Measurements from ENCODE around the gene DMP1.

Gene DMP1

DNA sequence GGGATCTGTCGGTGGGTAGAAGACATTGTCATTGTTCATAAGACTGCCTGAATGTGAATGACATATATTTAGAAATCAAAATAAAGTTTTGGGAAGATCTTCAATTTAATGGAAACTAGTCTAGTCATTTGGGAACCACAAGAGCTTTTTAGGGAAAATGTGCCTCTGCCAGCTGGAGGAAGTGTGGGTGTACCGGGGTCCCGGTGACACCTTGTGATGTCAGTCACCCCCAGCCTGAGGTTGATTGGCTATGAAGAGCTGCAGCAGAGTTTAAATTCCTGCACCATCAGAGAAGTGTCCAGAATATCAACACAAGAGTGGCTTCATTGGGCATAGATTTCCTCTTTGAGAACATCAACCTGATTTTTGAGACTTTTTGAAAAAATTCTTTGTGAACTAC, at the start of gene DMP1:
TSS of gene DMP1 (plus strand) at position 301 of the 400 bp plus-strand sequence. CDS start 6,213 bp downstream, outside the sequence.
- no peak for DNase-seq

DNA sequence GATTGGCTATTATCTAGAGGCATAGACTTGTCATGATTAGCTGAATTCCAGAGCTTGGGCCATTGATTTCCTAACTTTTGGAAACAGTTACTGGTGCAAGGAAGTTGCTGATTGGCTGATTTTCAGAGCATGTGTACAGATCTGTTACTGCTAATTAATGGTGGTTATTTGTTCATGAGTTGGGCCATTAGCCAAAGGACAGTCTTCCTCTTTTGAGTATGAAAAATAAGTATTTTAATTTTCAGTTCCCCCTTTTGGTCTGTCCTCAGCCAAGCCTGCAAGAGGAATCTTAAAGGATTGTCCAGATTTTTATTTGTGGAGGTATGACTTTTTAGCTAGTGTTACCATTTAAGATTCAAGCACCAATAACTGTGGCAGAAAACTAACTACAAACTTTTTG, 48.7 kb upstream of the DMP1 start:
- DNase-seq: no peak

DNA sequence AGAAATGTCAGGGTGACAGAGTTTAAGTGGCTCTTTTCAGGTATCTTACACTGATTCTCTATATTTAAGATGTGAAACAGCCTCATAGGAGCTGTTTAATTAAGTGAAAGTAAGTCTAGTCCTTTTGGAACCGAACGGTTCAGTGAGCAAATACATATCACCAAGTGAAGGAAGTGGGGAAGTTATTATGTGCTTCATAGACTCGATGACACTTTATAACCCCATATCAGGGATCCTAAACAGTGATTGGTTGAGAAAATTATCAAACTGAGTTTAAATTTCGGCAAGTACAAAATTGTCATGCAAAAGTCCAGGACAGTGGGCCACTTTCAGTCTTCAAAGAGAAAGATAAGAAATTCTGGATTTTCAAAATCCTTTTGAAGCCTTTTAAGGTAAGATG, 41.9 kb upstream of the DMP1 start, which contains the start of gene DSPP:
TSS of gene DSPP (plus strand) at position 301 of the 400 bp plus-strand sequence. CDS start 2,380 bp downstream, outside the sequence.
- no peak for DNase-seq

DNA sequence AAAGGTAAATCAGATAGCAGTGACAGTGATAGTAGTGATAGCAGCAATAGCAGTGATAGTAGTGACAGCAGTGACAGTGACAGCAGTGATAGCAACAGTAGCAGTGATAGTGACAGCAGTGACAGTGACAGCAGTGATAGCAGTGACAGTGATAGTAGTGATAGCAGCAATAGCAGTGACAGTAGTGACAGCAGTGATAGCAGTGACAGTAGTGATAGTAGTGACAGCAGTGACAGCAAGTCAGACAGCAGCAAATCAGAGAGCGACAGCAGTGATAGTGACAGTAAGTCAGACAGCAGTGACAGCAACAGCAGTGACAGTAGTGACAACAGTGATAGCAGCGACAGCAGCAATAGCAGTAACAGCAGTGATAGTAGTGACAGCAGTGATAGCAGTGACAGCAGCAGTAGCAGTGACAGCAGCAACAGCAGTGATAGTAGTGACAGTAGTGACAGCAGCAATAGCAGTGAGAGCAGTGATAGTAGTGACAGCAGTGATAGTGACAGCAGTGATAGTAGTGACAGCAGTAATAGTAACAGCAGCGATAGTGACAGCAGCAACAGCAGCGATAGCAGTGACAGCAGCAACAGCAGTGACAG, 35.7 kb upstream of the DMP1 start:
- no peak for DNase-seq

GRCh38 chr4:87616268-87616667, 33.8 kb upstream of the DMP1 start:
- no peak for DNase-seq

DNA sequence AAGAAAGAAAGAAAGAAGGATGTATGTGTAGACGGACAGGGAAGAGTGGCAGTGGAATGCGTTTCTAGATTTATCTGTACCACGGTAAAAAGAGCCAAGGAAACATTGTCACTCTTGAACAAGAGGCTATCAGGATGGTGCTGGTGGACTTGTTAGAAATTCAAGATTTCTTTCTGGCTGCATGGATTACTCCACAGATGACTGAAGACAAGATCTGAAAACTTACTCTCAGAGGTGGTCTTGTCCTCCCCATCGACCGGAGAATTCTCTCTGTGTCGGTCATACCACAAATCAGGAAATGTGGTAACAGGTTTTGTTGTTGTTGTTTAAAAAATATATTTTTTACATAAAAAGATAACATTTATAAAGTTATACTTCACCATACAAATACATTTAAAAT, 30.0 kb upstream of the DMP1 start:
- DNase-seq: no peak

DNA sequence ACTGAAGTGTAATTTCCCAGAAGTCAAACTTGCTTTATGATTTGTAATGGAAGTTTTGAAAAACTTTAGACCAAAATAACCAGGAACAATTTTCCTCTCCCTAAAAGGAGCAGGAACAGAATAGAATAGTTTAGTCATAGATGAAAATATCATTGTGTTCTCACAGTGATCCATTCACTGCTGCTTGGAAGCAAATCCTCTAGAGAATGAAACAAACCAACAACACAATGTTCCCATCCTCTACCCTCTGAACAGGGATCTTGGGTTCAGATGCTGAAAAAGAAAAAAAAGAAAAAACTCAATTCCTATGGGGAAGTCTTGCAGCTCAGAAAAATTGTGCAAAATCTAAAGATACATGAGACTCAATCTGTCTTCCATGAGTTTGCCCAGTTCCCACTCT, 29.6 kb upstream of the DMP1 start:
- no peak for DNase-seq

- no peak for DNase-seq
Measured at GRCh38 chr4:87622303-87622702, 27.8 kb upstream of the DMP1 start.

- no peak for DNase-seq
Measured at GRCh38 chr4:87624698-87625097, 25.4 kb upstream of the DMP1 start.

DNA sequence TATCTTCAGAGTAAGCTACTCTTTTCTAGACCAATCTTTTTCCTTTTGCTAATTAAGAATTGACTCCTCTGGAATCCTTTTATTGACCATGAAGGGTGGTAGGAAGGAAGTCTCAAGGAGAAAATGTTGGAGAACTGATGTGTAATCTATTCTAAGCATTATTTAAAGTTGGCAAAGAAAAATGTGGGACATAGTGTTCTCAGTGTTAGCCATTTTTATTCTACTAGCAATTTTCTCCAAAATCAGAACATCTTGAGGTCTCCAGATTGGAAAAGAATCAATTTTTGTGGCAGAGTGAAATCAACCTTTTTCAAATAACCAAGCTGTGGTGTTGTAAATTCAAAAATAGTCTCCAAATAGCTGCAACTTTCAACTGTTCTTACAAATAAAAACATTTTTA, 18.4 kb upstream of the DMP1 start:
- DNase-seq: no peak

GRCh38 chr4:87632469-87632868, 17.6 kb upstream of the DMP1 start:
- DNase-seq: no peak

- no peak for DNase-seq
Measured at GRCh38 chr4:87633243-87633642, 16.8 kb upstream of the DMP1 start.

- DNase-seq: no peak
Measured at GRCh38 chr4:87644286-87644685, 5.8 kb upstream of the DMP1 start.

DNA sequence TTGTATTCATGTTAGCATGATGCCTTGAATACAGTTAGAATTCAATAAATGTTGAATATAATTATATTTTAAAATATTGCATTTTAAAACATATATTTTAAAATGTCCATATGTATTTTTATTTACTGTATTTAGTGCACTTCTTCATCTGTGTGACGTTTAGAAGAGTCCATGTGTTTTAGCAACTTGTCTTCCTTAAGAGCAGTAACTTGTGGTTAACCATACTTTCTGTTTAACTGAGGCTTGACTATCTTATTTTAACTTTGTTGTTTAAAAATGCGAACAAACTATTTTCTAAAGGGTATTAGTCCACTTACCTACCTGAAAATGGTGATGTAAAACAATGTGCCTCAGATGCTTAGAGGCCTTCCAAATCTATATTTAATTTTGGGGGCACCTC, 858 bp downstream of the DMP1 start:
- no peak for DNase-seq

DNA sequence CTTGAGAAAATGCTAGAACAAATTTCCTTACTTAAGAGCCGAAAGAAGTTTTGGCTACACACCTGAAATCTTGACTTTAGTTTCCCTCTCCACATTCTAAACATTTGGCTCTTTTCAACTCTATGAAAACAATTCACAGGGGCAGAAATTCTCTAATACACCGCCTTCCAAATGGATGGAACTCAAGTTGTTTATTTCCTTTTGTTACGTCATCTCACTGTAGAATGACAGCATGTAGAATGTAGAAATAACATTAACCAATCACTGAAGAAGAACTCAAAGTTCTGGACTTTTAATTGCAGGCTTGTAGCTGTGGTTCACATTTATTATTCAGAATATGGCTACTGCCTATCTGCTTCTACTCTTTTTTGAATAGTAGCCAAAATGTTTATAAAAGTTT, 1.9 kb downstream of the DMP1 start:
- no peak for DNase-seq

DNA sequence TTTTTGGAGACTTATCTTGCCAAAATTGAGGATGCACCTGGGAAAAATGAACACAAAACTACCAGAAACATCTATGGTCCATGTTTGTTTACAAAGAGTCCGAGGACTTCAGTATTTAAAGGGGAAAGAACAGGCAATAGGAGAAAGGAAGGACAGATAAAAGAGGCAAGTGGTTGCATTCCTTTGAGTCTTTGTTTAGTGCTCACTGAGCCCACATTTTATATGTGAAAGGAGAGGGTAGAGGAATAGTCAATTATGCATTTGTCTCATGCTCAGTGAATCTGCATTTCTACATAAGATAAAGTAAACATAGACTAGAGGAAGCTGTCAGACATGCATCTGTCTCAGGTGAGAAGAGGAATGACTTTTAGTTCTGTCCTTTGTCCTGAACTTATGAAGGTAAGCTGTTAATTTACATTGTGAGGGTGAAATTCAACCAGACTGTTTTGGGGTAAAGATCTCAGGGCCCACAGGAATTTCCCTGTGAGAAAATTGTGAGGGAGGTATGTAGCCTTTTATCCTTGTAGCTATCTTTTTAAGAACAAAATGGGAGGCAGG, 4.5 kb downstream of the DMP1 start:
- DNase-seq: no peak

DNA sequence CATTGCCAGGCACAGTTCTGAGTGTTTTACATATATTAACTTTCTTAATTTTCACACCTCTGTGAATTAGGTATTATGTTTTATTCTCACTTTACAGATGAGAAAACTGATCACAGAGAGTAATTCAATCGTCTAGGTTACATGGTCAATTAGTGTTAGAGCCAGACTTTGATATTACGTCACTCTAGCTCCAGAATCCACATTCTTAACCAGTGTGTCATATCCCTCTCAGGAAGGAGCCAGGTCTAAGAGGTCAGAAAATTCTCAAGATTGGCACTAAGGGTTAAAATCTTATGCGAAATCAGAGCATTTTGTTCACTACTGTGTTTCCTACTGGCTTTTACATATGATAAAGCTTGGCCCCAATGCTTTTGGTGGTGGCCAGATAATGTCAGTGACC, 7.4 kb downstream of the DMP1 start:
- DNase-seq: no peak

DNA sequence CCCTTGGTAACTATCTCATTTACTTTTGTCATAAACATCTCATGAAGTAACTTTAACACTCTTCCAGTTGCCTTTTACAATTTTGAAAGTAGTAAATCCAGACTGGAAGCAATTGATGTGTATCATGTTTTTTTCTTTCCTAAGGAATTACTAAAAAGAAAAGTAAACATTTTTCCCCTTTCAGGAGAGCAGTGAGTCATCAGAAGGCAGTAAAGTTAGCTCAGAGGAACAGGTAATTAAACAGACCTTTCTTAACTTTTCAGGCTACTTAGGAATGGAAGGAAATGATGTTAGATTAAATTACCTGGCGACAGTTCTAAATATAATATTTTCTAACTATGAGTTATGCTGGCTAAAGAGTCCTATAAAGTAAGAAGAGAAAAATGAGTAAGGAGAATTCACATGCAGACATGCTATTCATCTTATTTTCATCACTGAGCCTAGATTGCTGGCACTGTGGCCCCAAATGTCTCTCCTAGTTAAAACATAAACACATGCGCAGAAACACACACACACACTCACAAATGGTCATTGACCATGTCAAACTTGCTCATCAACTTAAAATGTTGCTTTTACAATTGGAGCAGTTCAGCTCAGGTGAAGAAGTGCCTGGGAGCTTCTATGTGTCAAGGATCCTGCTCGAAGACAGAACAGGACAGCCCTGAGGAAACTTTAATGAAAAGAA, 9.3 kb downstream of the DMP1 start:
- no peak for DNase-seq

GRCh38 chr4:87662871-87663270, 12.8 kb downstream of the DMP1 start:
- no peak for DNase-seq

GRCh38 chr4:87669373-87669772, 19.3 kb downstream of the DMP1 start:
- DNase-seq: no peak

- no peak for DNase-seq
Measured at GRCh38 chr4:87677731-87678130, 27.7 kb downstream of the DMP1 start.

DNA sequence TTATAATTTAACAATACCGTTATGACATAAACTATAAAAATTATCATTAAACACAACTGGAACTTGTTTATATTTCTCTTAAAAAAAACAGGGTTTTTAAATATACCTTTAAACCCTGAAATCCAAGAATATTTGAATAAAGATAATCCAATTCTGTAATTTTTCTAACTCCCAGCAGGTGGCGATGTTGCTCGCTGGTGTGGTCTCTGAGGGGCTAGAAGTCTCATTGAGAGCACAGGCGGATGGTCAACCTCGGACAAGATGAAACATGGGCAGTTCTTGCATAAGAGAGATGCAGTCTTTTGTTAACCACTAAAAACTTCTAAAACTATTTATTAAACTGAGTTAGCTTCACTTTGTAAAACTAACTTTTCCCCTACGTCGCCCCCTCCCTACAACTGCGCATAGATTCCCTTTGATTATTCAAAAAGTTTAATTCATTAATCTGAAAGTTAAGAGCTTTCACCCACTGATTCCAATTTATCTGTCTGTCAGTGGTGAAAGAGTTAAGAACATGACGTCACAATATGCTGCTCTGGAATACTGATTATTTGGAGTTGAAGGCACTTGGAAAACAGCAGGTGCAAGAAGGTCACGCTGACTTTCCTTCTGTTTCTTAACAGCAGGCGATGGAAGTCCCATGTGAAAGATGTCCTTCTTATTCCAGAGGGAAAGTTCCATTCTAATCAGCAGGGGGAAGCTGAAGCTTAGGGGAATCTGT, 29.5 kb downstream of the DMP1 start:
- DNase-seq: peak; percentile 3 to 17

DNA sequence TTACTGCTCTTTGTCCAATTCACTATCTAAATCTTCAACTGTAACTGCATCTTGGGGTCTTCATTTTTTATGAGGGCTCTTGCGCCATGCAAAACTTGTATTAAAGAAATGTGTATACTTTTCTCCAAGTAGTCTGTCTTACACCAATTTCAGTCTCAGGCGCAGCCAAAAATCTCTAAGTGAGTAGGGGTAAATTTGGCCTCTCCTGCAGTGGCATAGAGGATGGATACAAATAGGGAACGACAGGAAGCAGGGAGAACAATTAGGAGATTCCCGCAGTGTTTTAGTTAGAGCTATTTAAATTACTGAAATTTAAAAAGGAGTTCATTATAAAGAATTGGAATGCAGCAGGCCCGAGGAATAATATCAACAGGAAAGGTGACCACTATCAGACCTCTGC, 30.2 kb downstream of the DMP1 start:
- no peak for DNase-seq

DNA sequence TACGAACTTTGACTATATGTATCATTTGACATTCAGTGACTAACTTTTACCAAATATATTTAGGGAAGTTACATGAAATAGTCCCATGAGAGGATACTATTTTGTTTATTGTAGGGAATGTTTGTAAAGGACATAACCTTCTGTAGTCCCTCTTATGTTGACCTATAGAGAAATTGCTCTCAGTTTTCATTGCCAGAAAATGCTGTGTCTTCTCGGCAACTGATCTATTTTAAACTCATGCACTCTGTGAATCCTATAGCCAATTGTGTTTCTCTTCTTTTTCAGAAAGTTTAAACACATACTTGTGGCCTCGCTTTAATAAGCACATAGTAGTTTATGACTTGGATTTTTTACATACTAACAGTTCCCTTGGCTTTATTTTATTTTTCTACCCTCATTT, 38.2 kb downstream of the DMP1 start:
- no peak for DNase-seq

Measured in stimulated activated CD4-positive, alpha-beta T cell treated with anti-CD3 and anti-CD28 coated beads, Interleukin-4, amount 100 ng/mL, for 4 hours (primary cell).